Measurements from ENCODE around the gene CPNE5. TPM values are rescaled to one million over a fixed set of nuclear protein-coding genes. Genes with fewer than 3 reads are reported as not detected.
A peak's percentile ranks its signal among the peaks of the same experiment; 100 is the strongest.

Gene CPNE5
- total RNA-seq, 1 donor from 2014 or later, result 6.6 TPM

- H3K36me3 ChIP-seq, result peaks cover 0 to 12% of the 10 kb centered on the region in 2 donors
- intact Hi-C loops (cut with DNase I), result no loop called here
- peak in 1 of 2 donors; percentile 52 for DNase-seq (ENCODE audit: extremely low spot score in 2 of 2)
Observed at GRCh38 chr6:36863670-36864540, 24.7 kb upstream of the CPNE5 start.

GRCh38 chr6:36862848-36863382 is 23.7 kb upstream of the CPNE5 start:
- intact Hi-C loops (cut with DNase I), result no loop called here
- Histone ChIP-seq H3K27me3 (no peaks in the 10 kb centered on the region), H3K4me1 (peaks cover 17% of the 10 kb centered on the region), H3K9me3 (no peaks in the 10 kb centered on the region), H3K36me3 (peaks cover 0 to 8% of the 10 kb centered on the region in 2 donors), H3K4me3 (no peak overlapping the region), H3K27ac (peak overlapping the region; percentile 9)
- peak in 1 of 2 donors; percentile 27 for DNase-seq (ENCODE audit: extremely low spot score in 2 of 2)
- TF ChIP-seq POLR2A (IDR thresholded peaks at IDR 0.05) (no peak), POLR2AphosphoS5 (IDR thresholded peaks at IDR 0.05; ENCODE audit: insufficient read depth in 1 of 2, low read depth in 1 of 2) (no peak), CTCF (IDR thresholded peaks at IDR 0.05) (no peak)

More at GRCh38 chr6:36863670-36864540, 24.7 kb upstream of the CPNE5 start:
- no peaks in the 10 kb centered on the region for H3K27me3 ChIP-seq
- no peaks in the 10 kb centered on the region for H3K9me3 ChIP-seq
- TF ChIP-seq CTCF (IDR thresholded peaks at IDR 0.05) (no peak), POLR2A (IDR thresholded peaks at IDR 0.05) (no peak), POLR2AphosphoS5 (IDR thresholded peaks at IDR 0.05; ENCODE audit: insufficient read depth in 1 of 2, low read depth in 1 of 2) (no peak)
- H3K27ac ChIP-seq, result no peak overlapping the region
- H3K4me1 ChIP-seq, result peaks cover 7% of the 10 kb centered on the region
- H3K4me3 ChIP-seq, result no peak overlapping the region

GRCh38 chr6:36862164-36862847 is 23.1 kb upstream of the CPNE5 start:
- H3K36me3 ChIP-seq, result peaks cover 0 to 2% of the 10 kb centered on the region in 2 donors
- no peak for DNase-seq (ENCODE audit: extremely low spot score in 2 of 2)

DNA sequence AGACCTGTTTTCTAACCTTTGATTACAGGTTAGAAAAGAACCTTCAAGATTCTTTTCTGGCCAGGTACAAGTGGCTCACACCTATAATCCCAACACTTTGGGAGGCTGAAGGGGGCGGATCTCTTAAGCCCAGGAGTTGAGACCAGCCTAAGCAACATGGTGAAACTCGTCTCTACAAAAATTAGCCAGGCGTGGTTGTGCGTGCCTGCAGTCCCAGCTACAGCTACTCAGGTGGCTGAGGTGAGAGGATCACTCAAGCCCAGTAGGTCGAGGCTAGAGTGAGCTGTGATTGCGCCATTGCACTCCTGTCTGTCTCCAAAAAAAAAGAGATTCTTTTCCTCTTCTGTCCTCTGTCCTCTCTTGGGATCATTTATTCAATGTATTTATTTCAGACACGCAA is 20.9 kb upstream of the CPNE5 start:
- no peak overlapping the region for H3K4me3 ChIP-seq
- H3K4me1 ChIP-seq, result peaks cover 17% of the 10 kb centered on the region
- H3K27ac ChIP-seq, result no peak overlapping the region
- intact Hi-C loops (cut with DNase I), result no loop called here
- peaks cover 0 to 7% of the 10 kb centered on the region in 2 donors for H3K36me3 ChIP-seq
- H3K9me3 ChIP-seq, result no peaks in the 10 kb centered on the region
- no peaks in the 10 kb centered on the region for H3K27me3 ChIP-seq
- DNase-seq (ENCODE audit: extremely low spot score in 2 of 2), result peak in 1 of 2 donors; percentile 72
- TF ChIP-seq POLR2A (IDR thresholded peaks at IDR 0.05) (no peak), CTCF (IDR thresholded peaks at IDR 0.05) (no peak), POLR2AphosphoS5 (IDR thresholded peaks at IDR 0.05; ENCODE audit: insufficient read depth in 1 of 2, low read depth in 1 of 2) (no peak)

More at GRCh38 chr6:36862164-36862847, 23.1 kb upstream of the CPNE5 start:
- Histone ChIP-seq H3K27me3 (no peaks in the 10 kb centered on the region), H3K27ac (peak overlapping the region; percentile 9), H3K4me1 (peaks cover 17% of the 10 kb centered on the region), H3K4me3 (no peak overlapping the region), H3K9me3 (no peaks in the 10 kb centered on the region)
- intact Hi-C loops (cut with DNase I), result no loop called here
- TF ChIP-seq CTCF (IDR thresholded peaks at IDR 0.05), result no peak
- no peak for TF ChIP-seq POLR2A (IDR thresholded peaks at IDR 0.05)
- peak in 1 of 2 donors; percentile 45 for TF ChIP-seq POLR2AphosphoS5 (IDR thresholded peaks at IDR 0.05; ENCODE audit: insufficient read depth in 1 of 2, low read depth in 1 of 2)

Measured in vagina (tissue), 2 donors.